Measurements from ENCODE around the gene MAGEH1.

The MAGEH1 gene

DNA sequence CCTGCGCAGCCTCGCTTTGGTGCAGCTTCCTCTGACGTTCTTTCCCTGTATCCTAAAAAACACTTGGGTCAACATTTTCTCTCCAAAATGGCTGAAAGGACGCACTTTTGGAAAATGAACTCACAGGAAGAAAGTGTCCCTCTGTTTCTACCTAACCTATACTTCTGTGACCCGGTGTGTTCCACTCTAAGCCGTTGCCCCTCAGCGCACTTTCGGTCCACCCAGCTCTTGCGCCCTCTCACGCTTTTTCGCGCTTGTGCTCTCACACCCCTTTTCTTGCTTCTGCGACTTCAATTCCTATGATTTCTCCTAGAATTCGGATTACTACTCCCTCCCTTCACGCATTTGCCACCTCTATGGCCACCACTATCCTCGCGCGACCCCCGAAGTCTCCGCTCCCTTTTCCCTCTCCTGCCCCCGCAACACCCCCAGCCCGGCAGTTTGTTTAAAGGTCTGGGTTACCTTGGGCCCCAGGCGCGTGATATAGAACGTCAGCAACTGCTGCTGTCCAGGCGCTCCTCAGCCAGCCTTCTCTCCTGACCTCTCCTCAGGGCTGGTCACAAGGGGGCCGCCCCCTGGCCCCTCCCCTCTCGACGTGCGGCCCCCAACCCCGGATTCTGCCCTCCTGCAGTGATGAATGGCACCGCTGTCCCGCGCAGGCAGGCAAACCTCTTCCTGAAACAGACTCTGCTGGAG is 37.5 kb downstream of the MAGEH1 start, which contains the start of gene USP51:
Gene USP51, minus strand, starts transcription at position 535 of the 696 bp plus-strand sequence. CDS start 909 bp downstream, outside the sequence.
- TF ChIP-seq, protein P1, sequence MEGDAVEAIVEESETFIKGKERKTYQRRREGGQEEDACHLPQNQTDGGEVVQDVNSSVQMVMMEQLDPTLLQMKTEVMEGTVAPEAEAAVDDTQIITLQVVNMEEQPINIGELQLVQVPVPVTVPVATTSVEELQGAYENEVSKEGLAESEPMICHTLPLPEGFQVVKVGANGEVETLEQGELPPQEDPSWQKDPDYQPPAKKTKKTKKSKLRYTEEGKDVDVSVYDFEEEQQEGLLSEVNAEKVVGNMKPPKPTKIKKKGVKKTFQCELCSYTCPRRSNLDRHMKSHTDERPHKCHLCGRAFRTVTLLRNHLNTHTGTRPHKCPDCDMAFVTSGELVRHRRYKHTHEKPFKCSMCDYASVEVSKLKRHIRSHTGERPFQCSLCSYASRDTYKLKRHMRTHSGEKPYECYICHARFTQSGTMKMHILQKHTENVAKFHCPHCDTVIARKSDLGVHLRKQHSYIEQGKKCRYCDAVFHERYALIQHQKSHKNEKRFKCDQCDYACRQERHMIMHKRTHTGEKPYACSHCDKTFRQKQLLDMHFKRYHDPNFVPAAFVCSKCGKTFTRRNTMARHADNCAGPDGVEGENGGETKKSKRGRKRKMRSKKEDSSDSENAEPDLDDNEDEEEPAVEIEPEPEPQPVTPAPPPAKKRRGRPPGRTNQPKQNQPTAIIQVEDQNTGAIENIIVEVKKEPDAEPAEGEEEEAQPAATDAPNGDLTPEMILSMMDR (IDR thresholded peaks at IDR 0.05; ENCODE audit: low read depth, low read length, missing control alignments): no peak
- Histone ChIP-seq H3K4me3 (ENCODE audit: low read depth, low read length) (peak within 1 kb of the TSS; percentile 66), H3K27ac (peak within 1 kb of the TSS; percentile 48), H3K36me3 (replicated peaks) (no peaks in the 10 kb centered on the region), H3K27me3 (replicated peaks) (no peaks in the 10 kb centered on the region)
- peak; percentile 9 for DNase-seq
- in situ Hi-C loops (cut with HindIII; ENCODE audit: low pct_ligation_motif_present, low sequenced_read_pairs): no loop called here

GRCh38 chrX:55490121-55490520 is 38.2 kb downstream of the MAGEH1 start:
- no peak overlapping the region for H3K27ac ChIP-seq
- H3K36me3 ChIP-seq (replicated peaks): no peaks in the 10 kb centered on the region
- no peak for DNase-seq
- in situ Hi-C loops (cut with HindIII; ENCODE audit: low pct_ligation_motif_present, low sequenced_read_pairs): no loop called here
- H3K4me3 ChIP-seq (ENCODE audit: low read depth, low read length): peak overlapping the region; percentile 66
- H3K27me3 ChIP-seq (replicated peaks): no peaks in the 10 kb centered on the region
- TF ChIP-seq, protein P1 (IDR thresholded peaks at IDR 0.05; ENCODE audit: low read depth, low read length, missing control alignments): no peak

GRCh38 chrX:55490974-55491373 is 39.0 kb downstream of the MAGEH1 start:
- H3K27me3 ChIP-seq (replicated peaks): no peaks in the 10 kb centered on the region
- H3K27ac ChIP-seq: no peak overlapping the region
- H3K36me3 ChIP-seq (replicated peaks): no peaks in the 10 kb centered on the region
- TF ChIP-seq, protein P1 (IDR thresholded peaks at IDR 0.05; ENCODE audit: low read depth, low read length, missing control alignments): no peak
- DNase-seq: no peak
- no peak overlapping the region for H3K4me3 ChIP-seq (ENCODE audit: low read depth, low read length)
- in situ Hi-C loops (cut with HindIII; ENCODE audit: low pct_ligation_motif_present, low sequenced_read_pairs): no loop called here

All from brain microvascular endothelial cell (primary cell).